ENCODE measurements around the gene NR2F2. TPM values are rescaled to one million over a fixed set of nuclear protein-coding genes. Genes with fewer than 3 reads are reported as not detected.
"Not testable (repeated sequence)": the region's sequence is repeated elsewhere in the genome, so short reads cannot be mapped to it uniquely, and the experiment has no call there.

The NR2F2 gene
- total RNA-seq, 1 donor from 2014 or later = 12.8 TPM

- TF ChIP-seq CTCF (IDR thresholded peaks at IDR 0.05; ENCODE audit: borderline replicate concordance) = no peak
- no peak overlapping the region for H3K4me3 ChIP-seq
- no peak for DNase-seq
- no peaks in the 10 kb centered on the region for H3K36me3 ChIP-seq
- peaks cover 83% of the 10 kb centered on the region for H3K27me3 ChIP-seq (ENCODE audit: low read depth)
- intact Hi-C loops (cut with micrococcal nuclease) = no loop called here
- no peak overlapping the region for H3K27ac ChIP-seq (replicated peaks)
- H3K9me3 ChIP-seq (replicated peaks) = no peaks in the 10 kb centered on the region
- peaks cover 18% of the 10 kb centered on the region for H3K4me1 ChIP-seq
Observed at GRCh38 chr15:96369351-96369750, 38.9 kb downstream of the NR2F2 start.

GRCh38 chr15:96369825-96370621, 39.5 kb downstream of the NR2F2 start:
- Histone ChIP-seq H3K36me3 (no peaks in the 10 kb centered on the region), H3K4me1 (peaks cover 18% of the 10 kb centered on the region), H3K9me3 (replicated peaks) (no peaks in the 10 kb centered on the region), H3K4me3 (no peak overlapping the region), H3K27ac (replicated peaks) (no peak overlapping the region), H3K27me3 (ENCODE audit: low read depth) (peaks cover 76% of the 10 kb centered on the region)
- intact Hi-C loops (cut with micrococcal nuclease) = no loop called here
- no peak for DNase-seq
- TF ChIP-seq CTCF (IDR thresholded peaks at IDR 0.05; ENCODE audit: borderline replicate concordance) = no peak

- intact Hi-C loops (cut with micrococcal nuclease) = no loop called here
- no peak for TF ChIP-seq CTCF (IDR thresholded peaks at IDR 0.05; ENCODE audit: borderline replicate concordance)
- DNase-seq = no peak
- Histone ChIP-seq H3K9me3 (replicated peaks) (no peaks in the 10 kb centered on the region), H3K27ac (replicated peaks) (no peak overlapping the region), H3K4me1 (peaks cover 12% of the 10 kb centered on the region), H3K36me3 (no peaks in the 10 kb centered on the region), H3K27me3 (ENCODE audit: low read depth) (peaks cover 51% of the 10 kb centered on the region), H3K4me3 (no peak overlapping the region)
Observed at GRCh38 chr15:96372554-96372953, 42.1 kb downstream of the NR2F2 start.

- TF ChIP-seq CTCF (IDR thresholded peaks at IDR 0.05; ENCODE audit: borderline replicate concordance) = no peak
- H3K4me1 ChIP-seq = no peaks in the 10 kb centered on the region
- intact Hi-C loops (cut with micrococcal nuclease) = no loop called here
- peaks cover 3% of the 10 kb centered on the region for H3K9me3 ChIP-seq (replicated peaks)
- no peak for DNase-seq
- H3K4me3 ChIP-seq = no peak overlapping the region
- H3K27ac ChIP-seq (replicated peaks) = no peak overlapping the region
- no peaks in the 10 kb centered on the region for H3K36me3 ChIP-seq
- peaks cover 32% of the 10 kb centered on the region for H3K27me3 ChIP-seq (ENCODE audit: low read depth)
Observed at GRCh38 chr15:96374499-96374898, 44.0 kb downstream of the NR2F2 start.

- intact Hi-C loops (cut with micrococcal nuclease); H3K27ac ChIP-seq (replicated peaks); H3K4me3 ChIP-seq; H3K4me1 ChIP-seq; DNase-seq; H3K9me3 ChIP-seq (replicated peaks); H3K27me3 ChIP-seq (ENCODE audit: low read depth); H3K36me3 ChIP-seq: not testable (repeated sequence)
Observed at GRCh38 chr15:96379592-96379991, 49.1 kb downstream of the NR2F2 start.

- TF ChIP-seq CTCF (IDR thresholded peaks at IDR 0.05; ENCODE audit: borderline replicate concordance) = no peak
- intact Hi-C loops (cut with micrococcal nuclease) = no loop called here
- Histone ChIP-seq H3K4me1 (no peaks in the 10 kb centered on the region), H3K27ac (replicated peaks) (no peak overlapping the region), H3K9me3 (replicated peaks) (peaks cover 22% of the 10 kb centered on the region), H3K27me3 (ENCODE audit: low read depth) (peaks cover 5% of the 10 kb centered on the region), H3K4me3 (no peak overlapping the region), H3K36me3 (no peaks in the 10 kb centered on the region)
- DNase-seq = no peak
Observed at GRCh38 chr15:96381463-96381862, 51.0 kb downstream of the NR2F2 start.

All from left ventricle myocardium inferior (tissue), 1 donor.